Chondrocyte (in vitro differentiated cells): ENCODE data around the gene PTTG1IP2. TPM values are rescaled to one million over a fixed set of nuclear protein-coding genes. Genes with fewer than 3 reads are reported as not detected.

Experiments used
- DNase-seq: peaks from one replicate; pipeline ENCODE4 v3.0.0; 2021; ENCODE audit warnings: mixed read lengths, low spot score
- H3K27ac Mint-ChIP-seq: one replicate; pipeline ENCODE4 v1.8.0; 2021; ENCODE audit warnings: mild to moderate bottlenecking, moderate library complexity, mixed read lengths; ENCODE audit not compliant: unreplicated experiment
- H3K27me3 Mint-ChIP-seq: 2 replicates; pipeline ENCODE4 v1.8.0; 2021; ENCODE audit warnings: low read depth, mixed read lengths
- H3K36me3 Mint-ChIP-seq: 2 replicates; pipeline ENCODE4 v1.8.0; 2021; ENCODE audit warnings: low read depth, mixed read lengths
- H3K4me1 Mint-ChIP-seq: 2 replicates; pipeline ENCODE4 v1.8.0; 2021; ENCODE audit warnings: low read depth, mild to moderate bottlenecking, mixed read lengths
- H3K4me3 Mint-ChIP-seq: one replicate; pipeline ENCODE4 v1.8.0; 2021; ENCODE audit warnings: mild to moderate bottlenecking, moderate library complexity, mixed read lengths; ENCODE audit not compliant: unreplicated experiment
- H3K9me3 Mint-ChIP-seq: 2 replicates; pipeline ENCODE4 v1.8.0; 2021; ENCODE audit warnings: low read depth, mixed read lengths
- total RNA-seq: library from RNA; stranded (reverse); gene quantifications from 3 replicates; pipeline ENCODE4 v1.2.1, GENCODE V29; 2021
- TF ChIP-seq, protein P1 (sequence below): fragments of 200-600 bp; sonication (generic); IDR thresholded peaks from 2 replicates; pipeline ENCODE4 v1.5.0; 2021; ENCODE audit warnings: antibody characterized with exemption, mild to moderate bottlenecking, moderate library complexity

PTTG1IP2 gene
- total RNA-seq, 1 donor from 2014 or later = not detected

GRCh38 chr7:90512821-90513254 is 43.4 kb downstream of the PTTG1IP2 start:
- peaks cover 10% of the 10 kb centered on the region for H3K4me1 Mint-ChIP-seq
- no peak for DNase-seq
- TF ChIP-seq, protein P1, sequence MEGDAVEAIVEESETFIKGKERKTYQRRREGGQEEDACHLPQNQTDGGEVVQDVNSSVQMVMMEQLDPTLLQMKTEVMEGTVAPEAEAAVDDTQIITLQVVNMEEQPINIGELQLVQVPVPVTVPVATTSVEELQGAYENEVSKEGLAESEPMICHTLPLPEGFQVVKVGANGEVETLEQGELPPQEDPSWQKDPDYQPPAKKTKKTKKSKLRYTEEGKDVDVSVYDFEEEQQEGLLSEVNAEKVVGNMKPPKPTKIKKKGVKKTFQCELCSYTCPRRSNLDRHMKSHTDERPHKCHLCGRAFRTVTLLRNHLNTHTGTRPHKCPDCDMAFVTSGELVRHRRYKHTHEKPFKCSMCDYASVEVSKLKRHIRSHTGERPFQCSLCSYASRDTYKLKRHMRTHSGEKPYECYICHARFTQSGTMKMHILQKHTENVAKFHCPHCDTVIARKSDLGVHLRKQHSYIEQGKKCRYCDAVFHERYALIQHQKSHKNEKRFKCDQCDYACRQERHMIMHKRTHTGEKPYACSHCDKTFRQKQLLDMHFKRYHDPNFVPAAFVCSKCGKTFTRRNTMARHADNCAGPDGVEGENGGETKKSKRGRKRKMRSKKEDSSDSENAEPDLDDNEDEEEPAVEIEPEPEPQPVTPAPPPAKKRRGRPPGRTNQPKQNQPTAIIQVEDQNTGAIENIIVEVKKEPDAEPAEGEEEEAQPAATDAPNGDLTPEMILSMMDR = no peak
- H3K4me3 Mint-ChIP-seq = no peak overlapping the region
- no peaks in the 10 kb centered on the region for H3K9me3 Mint-ChIP-seq
- H3K36me3 Mint-ChIP-seq = no peaks in the 10 kb centered on the region
- H3K27me3 Mint-ChIP-seq = no peaks in the 10 kb centered on the region
- H3K27ac Mint-ChIP-seq = no peak overlapping the region

GRCh38 chr7:90516257-90516656 is 46.8 kb downstream of the PTTG1IP2 start:
- no peaks in the 10 kb centered on the region for H3K27me3 Mint-ChIP-seq
- DNase-seq = no peak
- TF ChIP-seq, protein P1 = no peak
- peaks cover 10% of the 10 kb centered on the region for H3K4me1 Mint-ChIP-seq
- no peak overlapping the region for H3K27ac Mint-ChIP-seq
- no peak overlapping the region for H3K4me3 Mint-ChIP-seq
- no peaks in the 10 kb centered on the region for H3K9me3 Mint-ChIP-seq
- no peaks in the 10 kb centered on the region for H3K36me3 Mint-ChIP-seq

DNA sequence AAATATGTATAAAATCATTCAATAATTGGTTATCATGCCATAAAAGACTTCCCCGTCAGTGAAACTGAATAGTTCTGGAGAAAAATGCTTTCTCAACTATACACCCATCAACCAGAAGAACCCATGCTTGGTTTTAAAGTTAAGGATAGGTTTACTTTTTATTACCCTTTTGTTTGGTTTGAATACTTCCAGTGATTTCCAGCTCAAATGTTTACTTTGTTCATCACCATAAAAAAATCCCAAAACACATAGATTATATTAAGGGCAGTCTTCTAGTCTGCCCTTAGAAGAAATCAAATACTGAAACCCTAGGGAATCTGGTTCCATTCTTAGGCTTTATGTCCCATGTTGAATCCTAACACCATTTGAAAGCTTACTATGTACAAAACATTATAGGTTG is 49.2 kb downstream of the PTTG1IP2 start:
- DNase-seq = no peak
- Mint-ChIP-seq H3K27me3 (no peaks in the 10 kb centered on the region), H3K36me3 (no peaks in the 10 kb centered on the region), H3K4me3 (no peak overlapping the region), H3K9me3 (no peaks in the 10 kb centered on the region), H3K4me1 (no peaks in the 10 kb centered on the region), H3K27ac (no peak overlapping the region)
- TF ChIP-seq, protein P1 = no peak

- H3K27ac Mint-ChIP-seq = no peak overlapping the region
- no peak overlapping the region for H3K4me3 Mint-ChIP-seq
- H3K27me3 Mint-ChIP-seq = no peaks in the 10 kb centered on the region
- no peaks in the 10 kb centered on the region for H3K4me1 Mint-ChIP-seq
- DNase-seq = no peak
- no peaks in the 10 kb centered on the region for H3K36me3 Mint-ChIP-seq
- TF ChIP-seq, protein P1 = peak; percentile 64
- no peaks in the 10 kb centered on the region for H3K9me3 Mint-ChIP-seq
Observed at GRCh38 chr7:90520484-90520883, 51.0 kb downstream of the PTTG1IP2 start.

DNA sequence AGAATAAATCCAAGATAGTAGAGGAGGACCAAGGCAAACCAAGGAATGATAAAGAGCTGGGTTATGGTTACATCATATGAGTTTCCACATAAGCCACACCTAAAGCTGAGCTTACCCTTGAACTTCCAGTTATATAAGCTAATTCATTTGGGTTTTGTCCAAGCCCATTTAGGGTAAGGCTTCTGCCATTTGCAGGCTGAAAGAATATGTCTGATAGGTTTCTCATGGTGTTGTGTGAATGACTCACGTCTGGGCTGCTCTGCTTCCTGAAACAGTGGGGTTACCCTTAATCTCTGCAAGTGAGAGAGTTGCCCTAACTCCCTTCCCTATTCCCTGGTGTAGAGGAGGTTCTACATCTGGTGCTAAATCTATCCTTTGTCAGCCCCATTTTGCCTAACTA is 60.8 kb downstream of the PTTG1IP2 start:
- no peak for DNase-seq
- TF ChIP-seq, protein P1 = no peak
- Mint-ChIP-seq H3K9me3 (no peaks in the 10 kb centered on the region), H3K27me3 (no peaks in the 10 kb centered on the region), H3K4me1 (peaks cover 4% of the 10 kb centered on the region), H3K36me3 (peaks cover 4% of the 10 kb centered on the region), H3K4me3 (no peak overlapping the region), H3K27ac (no peak overlapping the region)
